ENCODE data around the gene CTPS2.
"Not testable (repeated sequence)": the region's sequence is repeated elsewhere in the genome, so short reads cannot be mapped to it uniquely, and the experiment has no call there.

Gene CTPS2, protein sequence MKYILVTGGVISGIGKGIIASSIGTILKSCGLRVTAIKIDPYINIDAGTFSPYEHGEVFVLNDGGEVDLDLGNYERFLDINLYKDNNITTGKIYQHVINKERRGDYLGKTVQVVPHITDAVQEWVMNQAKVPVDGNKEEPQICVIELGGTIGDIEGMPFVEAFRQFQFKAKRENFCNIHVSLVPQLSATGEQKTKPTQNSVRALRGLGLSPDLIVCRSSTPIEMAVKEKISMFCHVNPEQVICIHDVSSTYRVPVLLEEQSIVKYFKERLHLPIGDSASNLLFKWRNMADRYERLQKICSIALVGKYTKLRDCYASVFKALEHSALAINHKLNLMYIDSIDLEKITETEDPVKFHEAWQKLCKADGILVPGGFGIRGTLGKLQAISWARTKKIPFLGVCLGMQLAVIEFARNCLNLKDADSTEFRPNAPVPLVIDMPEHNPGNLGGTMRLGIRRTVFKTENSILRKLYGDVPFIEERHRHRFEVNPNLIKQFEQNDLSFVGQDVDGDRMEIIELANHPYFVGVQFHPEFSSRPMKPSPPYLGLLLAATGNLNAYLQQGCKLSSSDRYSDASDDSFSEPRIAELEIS

DNA sequence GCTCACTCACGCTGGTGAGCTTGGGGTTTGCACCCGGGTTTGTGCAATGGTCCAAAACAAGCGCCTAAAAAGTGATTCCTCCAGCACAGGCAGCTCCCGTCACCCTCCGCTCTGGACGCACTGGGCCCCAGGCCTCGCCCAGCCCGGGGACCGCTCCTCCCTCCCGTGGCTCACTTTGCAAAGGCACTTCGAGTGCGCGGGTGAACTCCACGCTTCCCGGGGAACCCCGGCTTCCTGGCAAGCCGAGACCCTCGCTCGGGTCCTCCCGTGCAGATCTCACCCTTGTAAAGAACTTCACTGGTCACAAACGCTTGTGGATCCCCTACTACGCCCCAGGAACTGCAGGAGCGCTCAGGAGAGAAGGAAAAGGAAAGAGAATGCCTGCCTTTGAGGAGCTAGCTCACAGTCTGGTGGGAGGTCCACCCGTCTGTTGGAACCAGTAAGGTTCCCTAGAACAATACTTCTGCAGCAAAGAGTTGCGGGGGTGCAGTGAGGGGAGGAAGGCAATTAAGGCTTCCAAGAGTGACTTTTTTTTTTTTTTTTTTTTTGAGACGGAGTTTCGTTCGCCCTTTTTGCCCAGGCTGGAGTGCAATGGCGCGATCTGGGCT is at the start of gene CTPS2:
Gene CTPS2 (minus strand): TSS at position 122 of the 608 bp plus-strand sequence. CDS start 9,767 bp downstream, outside the sequence.
- peak; percentile 8 to 29 for DNase-seq

DNA sequence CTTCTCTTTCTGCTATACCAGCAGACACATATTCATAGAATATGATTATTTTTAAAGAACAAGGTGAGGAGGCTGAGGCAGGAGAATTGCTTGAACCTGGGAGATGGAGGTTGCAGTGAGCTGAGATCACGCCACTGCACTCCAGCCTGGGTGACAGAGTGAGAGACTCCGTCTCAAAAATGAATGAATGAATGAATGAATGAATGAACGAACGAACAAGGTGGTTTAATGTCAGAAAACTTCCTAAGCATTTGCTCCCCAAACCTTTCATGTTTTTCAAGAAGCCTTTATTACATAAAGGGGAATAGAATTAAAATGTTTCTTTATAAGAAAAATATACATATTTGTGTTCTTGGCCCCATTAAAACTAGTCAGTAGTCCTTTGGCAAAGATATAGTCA is 49.0 kb upstream of the CTPS2 start:
- not testable (repeated sequence) for DNase-seq

DNA sequence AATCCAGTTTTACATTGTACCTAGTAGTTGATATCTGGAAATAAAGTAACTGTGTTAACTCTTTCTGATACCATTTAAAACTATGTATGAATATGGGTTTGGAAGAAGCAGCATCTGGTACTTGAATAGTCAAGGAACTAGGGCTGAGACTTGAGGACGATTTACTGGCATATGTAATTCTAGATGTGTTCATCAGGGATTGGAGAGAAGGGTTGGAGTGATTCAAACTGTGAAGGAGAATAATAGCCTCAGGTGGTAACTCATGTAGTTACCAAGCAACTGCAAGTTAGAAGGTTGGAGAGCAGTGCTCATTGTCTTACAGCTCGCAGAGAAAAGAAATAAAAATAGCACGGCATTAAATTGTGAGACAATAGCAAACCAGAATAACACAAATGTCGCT is 44.3 kb upstream of the CTPS2 start:
- no peak for DNase-seq

DNA sequence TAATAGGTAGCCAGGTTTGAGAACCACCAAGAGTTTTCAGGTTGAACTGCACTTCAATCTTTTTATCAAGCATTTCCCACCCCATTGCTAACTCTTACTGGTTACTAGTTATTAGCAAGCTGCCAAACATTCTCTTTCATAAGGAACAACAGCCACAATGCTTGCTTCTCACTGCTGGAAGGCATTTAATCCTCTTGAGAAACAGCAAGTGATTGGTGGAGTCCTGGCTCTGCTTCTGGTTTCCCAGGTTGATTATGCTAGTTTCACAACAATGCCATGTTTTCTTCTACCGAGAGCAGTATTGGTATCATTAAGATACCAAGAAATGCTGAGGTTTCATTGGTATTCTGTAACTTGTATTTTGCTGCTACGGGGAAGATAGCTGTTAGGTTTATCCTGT is 41.5 kb upstream of the CTPS2 start:
- no peak for DNase-seq

DNA sequence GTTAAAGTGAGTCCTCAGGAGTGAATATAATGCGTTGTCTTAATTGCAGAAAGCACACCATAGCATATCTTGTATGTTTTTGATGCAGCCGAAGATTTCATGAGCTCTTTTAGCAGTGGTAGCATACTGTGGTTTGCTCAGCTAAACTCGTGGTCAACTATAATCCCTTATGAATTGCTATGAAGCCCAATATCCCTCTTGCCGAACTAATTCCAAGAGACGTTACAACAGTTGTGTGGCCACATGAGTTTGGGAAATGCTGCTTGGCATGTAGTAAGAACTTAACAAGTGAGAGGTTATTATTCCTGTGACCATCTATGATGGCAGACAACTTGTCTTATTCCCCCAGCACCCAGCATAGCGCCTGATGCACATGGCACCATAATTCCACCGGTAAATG is 37.7 kb upstream of the CTPS2 start:
- DNase-seq: no peak

DNA sequence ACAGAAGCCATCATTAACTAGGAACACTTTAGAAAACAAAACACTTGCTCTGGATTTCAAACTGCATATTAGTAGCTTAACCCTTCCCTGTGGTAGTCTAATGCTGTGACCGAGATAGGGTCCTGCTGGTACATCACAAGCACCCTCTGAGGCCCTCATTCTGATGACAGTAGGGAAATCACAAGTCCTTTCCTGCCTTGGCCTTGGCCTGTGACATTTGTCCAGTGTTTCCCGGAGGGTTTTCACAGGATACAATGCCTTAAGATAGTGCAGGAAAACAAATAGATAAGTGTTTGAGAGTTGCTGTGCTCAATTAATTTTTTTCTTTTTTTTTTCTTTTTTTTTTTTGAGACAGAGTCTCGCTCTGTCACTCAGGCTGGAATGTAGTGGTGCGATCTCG is 36.0 kb upstream of the CTPS2 start:
- DNase-seq: no peak

DNA sequence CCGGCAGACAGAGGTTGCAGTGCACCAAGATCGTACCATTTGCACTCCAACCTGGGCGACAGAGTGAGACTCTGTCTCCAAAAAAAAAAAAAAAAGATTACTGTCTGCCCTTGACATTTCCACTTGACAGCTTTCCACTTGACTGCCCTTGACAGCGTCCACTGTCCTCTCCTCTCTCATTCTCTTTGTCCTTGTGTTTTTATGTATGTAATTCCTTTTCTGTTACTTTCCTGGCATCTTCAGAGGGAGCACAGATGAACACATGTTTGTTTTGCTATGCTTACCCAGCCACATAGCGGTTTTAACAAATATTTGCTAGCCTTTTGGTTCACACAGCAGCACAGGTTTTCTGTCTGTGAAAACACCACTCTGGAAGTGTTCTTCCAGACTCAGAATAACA is 33.2 kb upstream of the CTPS2 start:
- DNase-seq: no peak

DNA sequence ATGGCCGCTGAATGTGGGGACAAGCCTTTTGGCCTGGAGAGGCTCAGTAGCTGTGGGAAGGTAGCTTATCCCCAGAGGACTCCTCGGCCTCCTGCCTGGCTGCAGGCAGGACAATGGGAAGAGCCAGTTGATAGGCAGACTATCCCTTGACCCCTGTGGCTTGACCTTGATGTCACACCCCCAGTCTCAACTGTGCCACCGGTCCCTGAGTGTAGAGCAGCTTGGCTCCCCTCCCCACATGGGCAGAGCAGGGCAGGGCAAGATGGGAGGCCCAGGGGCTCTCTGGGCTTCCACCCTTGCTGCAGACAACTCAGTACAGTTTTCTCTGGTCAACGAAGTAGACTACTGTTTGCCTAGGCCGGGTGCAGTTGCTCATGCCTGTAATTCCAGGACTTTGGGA is 32.6 kb upstream of the CTPS2 start:
- DNase-seq: no peak

DNA sequence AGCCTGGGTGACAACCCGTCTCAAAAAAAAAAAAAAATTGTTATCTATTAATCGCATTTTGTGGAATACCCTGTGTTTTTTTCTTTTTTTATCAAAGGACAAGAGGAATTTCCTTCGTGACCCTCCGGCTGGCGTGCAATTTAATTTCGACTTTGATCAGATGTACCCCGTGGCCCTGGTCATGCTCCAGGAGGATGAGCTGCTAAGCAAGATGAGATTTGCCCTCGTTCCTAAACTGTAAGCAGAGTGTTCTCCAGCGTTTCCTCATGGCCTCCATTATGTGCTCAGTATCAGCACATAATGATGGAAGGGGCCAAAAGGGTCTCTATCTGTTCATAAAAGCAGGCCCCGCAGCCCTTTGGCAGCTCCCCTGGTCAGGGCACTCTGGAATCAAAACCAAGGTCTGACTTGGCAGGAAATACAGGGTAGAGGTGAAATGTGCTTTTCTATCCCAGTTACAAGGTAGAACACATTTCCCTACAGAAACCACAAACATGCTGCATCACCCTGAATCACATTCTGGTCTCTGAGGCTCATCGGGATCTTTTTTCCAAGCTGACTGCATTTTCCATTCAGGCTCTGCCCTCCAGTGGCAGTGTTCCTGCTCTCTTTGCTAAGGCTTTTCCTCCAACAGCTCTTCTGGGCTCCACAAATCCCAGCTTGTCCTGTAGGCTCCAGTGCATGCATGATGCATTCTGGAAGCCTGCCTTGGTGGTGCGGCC is 31.3 kb upstream of the CTPS2 start:
- no peak for DNase-seq

DNA sequence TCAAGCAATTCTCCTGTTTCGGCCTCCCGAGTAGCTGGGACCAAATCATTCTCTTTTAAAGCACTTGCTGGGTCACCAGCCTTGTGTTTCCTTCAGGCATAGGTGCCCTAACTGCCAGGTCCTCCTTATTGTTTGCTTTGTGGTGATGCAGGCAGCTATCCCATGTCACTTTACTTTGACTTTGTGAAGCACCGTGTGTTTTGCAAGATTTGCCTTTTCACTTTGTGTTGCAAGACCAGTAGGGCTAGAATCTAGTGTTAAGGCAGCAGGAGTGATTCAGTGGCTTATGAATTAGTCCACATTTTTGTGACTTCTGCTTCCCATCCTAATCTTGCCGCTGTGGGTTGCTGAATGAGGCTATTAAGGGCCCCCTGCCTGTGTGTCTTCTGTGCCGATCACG is 27.1 kb upstream of the CTPS2 start:
- DNase-seq: no peak

DNA sequence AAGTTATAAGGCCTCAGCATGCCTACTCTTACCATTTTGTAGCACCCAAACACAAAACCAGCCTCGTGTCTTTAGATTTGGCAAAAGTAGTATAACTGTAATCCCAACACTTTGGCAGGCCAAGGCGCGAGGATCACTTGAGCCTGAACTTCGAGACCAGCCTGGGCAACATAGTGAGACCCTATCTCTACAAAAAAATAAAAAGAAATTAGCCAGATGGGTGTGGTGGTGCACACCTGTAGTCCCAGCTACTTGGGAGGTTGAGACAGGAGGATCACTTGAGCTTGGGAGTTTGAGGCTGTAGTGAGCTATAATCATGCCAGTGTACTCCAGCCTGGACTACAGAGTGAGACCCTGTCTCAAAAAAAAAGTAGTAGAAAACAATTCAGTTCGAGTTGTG is 24.6 kb upstream of the CTPS2 start:
- no peak for DNase-seq

DNA sequence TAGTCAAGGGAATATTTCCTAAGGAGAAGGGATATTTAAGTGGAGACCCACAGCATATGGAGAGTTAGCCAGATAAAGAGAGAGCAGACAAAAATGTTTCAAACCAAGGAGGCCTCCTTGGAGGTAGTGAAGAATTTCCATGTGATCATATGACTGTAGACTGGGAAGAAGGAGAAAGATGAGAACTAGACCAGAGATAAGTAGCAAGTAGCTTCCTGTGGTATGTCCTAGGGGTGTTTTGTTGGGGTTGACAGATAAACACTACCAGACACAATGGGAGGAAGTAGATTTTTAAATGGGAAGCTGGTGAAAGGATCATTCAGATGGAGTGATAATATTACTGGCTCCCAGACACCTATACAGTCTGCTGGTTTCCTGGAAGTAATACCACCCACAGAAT is 20.5 kb upstream of the CTPS2 start:
- DNase-seq: no peak

DNA sequence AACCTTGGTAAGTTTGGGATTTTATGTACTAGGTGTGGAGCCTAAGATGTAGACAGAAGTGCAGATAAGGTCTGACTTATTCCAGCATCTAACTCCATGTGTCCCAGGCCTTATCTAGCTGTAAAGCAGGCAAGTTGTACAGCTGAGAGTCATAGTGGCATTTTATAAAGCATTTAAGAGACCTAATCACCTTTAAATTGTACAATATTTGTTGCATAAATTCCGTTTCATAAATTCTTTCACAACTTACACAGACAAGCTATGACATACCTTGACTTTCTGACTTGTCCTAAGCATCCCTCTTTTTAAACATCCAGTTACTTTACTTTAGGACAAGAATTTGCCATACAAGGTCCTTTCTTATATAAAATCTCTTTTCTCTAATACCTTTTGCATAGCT is 18.0 kb upstream of the CTPS2 start:
- DNase-seq: no peak

DNA sequence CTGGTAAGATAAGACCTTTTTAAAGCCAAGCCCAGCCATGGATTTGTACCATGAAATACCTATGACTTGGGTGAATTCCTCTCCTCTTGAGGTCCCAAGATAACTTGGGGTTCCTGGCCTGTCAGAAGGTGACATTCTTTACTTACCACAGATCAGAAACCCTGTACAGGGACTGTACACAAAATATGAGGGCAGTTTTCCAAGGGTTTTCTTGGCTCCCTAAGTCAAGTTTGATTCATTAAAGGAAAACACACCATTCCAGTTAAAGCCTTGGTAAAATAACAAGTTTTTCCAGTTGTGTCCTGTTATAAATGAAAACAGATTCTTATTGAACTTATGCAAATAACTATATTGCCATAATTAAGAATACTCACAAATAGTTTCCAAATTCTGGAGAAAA is 15.2 kb upstream of the CTPS2 start:
- no peak for DNase-seq

DNA sequence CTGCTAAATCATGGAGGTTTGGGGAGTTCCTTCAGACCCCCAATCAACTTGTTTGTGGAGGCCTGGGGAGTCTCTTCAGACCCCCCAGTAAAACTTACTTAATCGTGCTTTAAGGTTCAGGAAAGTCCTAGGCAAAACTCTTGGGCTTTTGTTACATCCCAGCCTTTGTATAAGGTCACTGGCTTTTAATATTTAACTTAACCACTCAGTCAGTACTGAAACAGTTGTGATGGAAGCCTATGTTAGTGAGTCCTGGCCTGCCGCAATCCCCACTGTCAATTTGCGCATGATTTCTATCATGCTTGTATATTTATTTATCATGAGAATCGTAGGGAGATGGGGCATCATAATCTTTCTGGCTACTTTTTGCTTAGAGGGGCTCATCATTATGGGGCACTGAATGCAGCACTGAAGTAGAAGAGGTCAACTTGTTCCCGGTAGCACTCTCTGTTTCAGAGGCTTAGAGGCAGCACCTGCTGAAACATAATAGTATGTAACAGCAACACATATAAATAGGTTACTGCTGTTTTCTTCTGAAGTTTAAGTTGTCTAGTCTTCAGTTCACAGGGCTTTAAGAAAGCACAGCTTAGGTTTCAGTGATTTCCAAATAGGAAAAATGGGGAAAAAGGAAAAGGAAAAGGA is 14.0 kb upstream of the CTPS2 start:
- not testable (repeated sequence) for DNase-seq

DNA sequence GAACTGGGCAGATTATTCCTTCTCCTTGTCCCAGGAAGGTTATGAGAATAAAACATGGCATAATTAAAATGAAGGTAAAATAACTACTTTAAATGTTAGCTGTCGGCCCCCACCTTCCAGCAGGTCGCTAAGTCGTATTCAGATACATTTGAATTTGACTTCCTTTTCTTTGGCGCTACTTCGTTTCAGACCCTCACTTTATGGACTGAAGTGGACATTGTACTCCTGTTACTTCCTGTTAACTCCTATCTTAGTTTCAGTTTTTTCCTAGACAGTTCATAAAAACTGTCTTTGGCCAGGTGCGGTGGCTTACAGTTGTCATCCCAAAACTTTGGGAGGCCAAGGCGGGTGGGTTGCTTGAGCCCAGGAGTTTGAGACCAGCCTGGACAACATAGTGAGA is 12.6 kb upstream of the CTPS2 start:
- no peak for DNase-seq

DNA sequence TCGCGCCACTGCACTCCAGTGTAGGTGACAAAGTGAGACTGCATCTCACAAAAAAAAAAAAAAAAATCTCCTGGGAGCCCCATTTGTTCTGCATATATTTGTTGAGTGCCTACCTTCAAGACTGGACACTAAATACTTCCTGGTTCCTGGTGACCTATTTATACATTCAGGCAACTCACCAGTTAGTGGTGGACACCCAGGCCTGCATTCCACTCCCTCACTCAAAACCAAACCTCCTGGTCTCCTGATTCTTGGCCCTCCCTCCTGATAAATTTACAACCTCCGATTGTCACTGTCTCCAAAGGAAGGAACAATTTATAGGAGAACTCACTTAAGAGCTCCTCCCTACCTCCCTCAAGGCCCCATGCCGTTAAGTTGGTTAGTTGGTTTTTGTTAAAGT is 10.0 kb upstream of the CTPS2 start:
- DNase-seq: no peak

DNA sequence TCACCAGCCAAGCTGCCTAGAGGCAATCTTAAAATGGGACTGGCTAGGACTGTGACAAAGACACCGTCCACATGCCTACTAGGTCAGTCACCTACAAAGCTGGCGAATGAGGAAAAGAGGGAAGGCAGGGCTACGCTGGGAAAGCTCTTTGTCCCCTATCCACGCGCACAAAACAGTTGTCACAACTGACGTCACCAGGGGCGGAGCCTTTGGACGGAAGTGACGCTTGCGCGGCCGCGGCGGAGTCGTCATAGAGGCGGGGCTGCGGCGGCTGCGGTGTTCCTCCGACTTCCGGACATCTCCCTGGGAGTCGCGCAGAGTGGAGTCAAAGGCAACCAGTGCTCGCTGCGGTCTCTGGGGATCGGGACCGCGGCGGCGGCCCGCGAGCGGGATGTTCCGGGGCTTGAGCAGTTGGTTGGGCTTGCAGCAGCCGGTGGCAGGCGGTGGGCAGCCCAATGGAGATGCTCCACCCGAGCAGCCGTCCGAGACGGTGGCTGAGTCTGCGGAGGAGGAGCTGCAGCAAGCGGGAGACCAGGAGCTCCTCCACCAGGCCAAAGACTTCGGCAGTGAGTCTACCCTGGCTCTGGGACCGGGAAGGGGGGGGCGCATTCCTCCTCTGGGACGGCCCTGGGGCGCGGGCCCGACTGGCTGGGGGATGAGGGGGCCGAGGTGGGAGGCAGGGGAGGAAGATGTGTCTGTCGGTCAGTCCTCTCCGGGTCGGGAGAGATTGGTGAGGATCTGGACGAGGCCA is 7.0 kb upstream of the CTPS2 start, which contains the start of gene SYAP1:
Gene SYAP1 (plus strand): TSS at position 279 of the 751 bp plus-strand sequence. CDS start 113 bp downstream, at position 392.
- DNase-seq: peak; percentile 83 to 86

DNA sequence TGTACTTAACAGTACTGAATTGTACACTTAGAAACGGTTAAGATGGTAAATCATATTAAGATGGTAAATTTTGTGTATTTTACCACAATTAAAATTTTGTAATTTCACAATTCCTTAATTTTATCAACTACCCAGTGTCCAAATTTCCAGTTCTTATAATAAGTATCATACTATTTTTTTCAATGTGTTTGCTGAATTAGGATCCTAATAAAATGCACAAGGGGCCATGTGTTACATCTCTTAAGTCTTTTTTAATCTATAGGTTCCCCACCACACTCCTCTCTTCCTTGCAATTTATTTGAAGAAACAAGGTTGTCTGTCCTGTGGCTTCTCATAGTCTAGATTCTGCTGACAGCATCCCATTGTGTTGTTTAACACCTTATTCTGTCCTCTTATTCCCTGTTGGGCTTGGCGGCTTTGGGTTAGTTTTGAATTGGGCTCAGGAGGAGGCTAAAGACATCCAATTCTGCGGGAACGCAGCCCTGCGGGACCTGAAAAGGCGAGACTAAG is 6.4 kb upstream of the CTPS2 start:
- no peak for DNase-seq

DNA sequence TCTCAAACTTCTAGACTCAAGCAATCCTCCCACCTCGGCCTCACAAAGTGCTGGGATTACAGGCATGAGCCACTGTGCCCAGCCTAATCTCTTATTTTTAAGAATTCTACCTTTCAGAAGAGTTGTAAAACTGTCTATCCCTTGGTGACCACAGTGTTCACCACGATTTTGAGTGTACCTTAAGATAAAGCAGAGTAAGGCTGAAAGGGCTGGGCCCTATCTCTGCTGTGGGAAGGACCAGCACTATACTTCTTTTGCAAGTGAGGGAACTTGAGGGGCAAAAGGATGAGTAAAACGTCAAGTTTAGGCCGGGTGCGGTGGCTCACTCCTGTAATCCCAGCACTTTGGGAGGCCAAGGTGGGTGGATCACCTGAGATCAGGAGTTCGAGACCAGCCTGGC is 4.0 kb upstream of the CTPS2 start:
- not testable (repeated sequence) for DNase-seq

DNA sequence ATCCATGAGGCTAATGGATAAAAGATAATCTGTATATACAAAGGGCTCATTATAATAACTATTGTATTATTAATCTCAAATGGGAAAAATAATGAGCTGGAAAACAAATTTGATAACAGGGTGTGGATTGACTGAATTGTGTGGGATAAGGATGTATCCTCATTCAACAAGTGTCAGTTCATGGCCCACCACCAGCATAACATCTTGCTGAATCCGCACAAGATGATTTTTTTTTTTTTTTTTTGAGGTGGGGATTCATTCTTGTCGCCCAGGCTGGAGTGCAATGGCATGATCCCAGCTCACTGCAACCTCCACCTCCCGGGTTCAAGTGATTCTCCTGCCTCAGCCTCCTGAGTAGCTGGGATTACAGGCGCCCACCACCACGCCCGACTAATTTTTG is 3.2 kb upstream of the CTPS2 start:
- not testable (repeated sequence) for DNase-seq

DNA sequence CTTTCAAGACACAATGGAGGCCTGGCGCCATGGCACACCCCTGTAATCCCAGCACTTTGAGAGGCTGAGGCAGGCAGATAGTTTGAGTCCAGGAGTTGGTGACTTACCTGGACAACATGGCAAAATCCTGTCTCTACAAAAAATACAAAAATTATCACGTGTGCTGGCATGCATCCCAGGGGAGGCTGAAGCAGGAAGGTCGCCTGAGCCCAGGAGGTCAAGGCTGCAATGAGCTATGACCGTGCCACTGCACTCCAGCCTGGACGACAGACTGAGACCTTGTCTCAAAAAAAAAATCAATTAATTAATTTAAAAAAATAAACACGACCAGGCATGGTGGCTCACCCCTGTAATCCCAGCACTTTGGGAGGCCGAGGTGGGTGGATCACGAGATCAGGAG is 2.0 kb upstream of the CTPS2 start:
- DNase-seq: no peak

All from stimulated activated CD4-positive, alpha-beta T cell treated with anti-CD3 and anti-CD28 coated beads, Interleukin-4, amount 100 ng/mL, for 4 hours (primary cell).